D721Med (cell line): ENCODE data around the gene ACOT7.
"Not testable (repeated sequence)": the region's sequence is repeated elsewhere in the genome, so short reads cannot be mapped to it uniquely, and the experiment has no call there.

Experiments
- DNase-seq: peaks from one replicate; pipeline ENCODE4 v3.0.0; 2011; ENCODE audit warnings: low spot score; ENCODE audit not compliant: insufficient read length
- FAIRE-seq: peaks from 2 replicates; lab custom pipeline; 2011; peaks lifted over from hg19 to GRCh38; lab: Jason Lieb, UNC
- CTCF ChIP-seq: IDR thresholded peaks from 2 replicates; pipeline ENCODE4 v1.5.1; 2012; ENCODE audit warnings: mild to moderate bottlenecking, control low read depth; ENCODE audit not compliant: insufficient read depth; ENCODE audit errors: missing control alignments

ACOT7 gene

DNA sequence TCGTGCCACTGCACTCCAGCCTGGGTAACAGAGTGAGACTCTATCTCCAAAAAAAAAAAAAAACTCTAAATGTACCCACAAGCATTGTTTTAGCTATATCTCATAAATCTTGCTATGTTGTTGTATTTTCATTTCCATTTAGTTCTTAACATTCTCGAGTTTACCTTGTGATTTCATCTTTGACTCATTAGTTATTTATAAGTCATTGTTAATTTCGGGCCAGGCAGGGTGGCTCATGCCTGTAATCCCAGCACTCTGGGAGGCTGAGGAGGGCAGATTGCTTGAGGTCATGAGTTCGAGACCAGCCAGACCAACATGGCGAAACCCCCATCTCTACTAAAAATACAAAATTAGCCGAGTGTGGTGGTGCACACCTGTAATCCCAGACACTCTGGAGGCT, 14.5 kb upstream of the ACOT7 start:
- TF ChIP-seq CTCF = no peak
- DNase-seq (no peak), FAIRE-seq (no peak)

DNA sequence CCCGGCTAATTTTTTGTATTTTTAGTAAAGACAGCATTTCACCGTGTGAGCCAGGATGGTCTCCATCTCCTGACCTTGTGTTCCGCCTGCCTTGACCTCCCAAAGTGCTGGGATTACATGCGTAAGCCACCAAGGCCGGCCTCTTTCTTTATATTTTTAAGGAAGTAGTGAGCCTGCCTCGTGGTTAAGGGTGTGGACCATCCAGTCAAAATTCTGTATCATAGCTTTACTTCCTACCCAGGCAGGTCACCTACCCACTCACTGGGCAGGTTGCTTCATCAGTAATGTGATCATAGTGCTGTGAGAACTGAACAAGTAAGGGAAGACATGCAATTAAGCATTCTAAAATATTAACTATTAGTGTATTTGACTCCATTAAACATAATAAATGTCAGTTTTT, 8.1 kb upstream of the ACOT7 start:
- no peak for FAIRE-seq
- no peak for TF ChIP-seq CTCF
- DNase-seq = no peak

DNA sequence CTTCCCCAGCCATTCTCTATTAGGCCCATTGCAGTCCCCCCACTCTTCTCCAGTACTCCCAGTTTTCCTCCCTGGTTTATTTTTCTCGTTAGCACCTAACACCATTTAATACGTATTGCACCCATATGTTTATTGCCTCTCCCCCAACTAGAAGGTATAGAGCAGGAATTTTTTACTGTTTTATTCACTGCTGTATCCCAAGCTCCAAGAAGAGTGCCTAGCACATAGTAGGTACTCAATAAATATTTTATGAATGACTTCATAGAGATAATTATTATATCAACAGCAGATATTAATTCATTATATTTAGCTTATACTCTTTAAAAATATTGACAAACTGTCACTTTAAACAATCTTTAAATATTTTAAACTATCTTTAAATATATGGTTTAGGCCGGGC, 5.7 kb upstream of the ACOT7 start:
- no peak for TF ChIP-seq CTCF
- FAIRE-seq (no peak), DNase-seq (no peak)

- FAIRE-seq (no peak), DNase-seq (no peak)
- no peak for TF ChIP-seq CTCF
These were observed 4.4 kb upstream of the ACOT7 start for GRCh38 chr1:6397844-6398441.

GRCh38 chr1:6396998-6397397, 3.4 kb upstream of the ACOT7 start:
- DNase-seq (no peak), FAIRE-seq (no peak)
- peak; percentile 4 for TF ChIP-seq CTCF

DNA sequence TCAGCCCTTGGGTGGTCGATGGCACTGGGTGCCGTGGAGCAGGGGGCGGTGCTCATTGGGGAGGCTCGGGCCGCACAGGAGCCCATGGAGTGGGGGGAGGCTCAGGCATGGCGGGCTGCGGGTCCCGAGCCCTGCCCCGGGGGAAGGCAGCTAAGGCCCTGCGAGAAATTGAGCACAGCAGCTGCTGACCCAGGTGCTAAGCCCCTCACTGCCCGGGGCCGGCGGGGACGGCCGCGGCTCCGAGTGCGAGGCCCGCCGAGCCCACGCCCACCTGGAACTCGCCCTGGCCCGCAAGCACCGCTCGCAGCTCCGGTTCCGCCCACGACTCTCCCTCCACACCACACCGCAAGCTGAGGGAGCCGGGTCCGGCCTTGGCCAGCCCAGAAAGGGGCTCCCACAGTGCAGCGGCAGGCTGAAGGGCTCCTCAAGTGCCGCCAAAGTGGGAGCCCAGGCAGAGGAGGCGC, 2.2 kb upstream of the ACOT7 start:
- not testable (repeated sequence) for FAIRE-seq, DNase-seq

DNA sequence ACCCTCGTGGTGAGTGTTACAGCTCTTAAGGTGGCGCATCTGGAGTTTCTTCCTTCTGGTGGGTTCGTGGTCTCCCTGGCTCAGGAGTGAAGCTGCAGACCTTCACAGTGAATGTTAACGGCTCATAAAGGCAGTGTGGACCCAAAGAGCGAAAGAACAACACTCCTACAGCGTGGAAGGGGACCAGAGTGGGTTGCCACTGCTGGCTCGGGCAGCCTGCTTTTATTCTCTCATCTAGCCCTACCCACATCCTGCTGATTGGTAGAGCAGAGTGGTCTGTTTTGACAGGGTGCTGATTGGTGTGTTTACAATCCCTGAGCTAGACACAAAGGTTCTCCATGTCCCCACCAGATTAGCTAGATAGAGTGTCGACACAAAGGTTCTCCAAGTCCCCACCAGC, 1.6 kb upstream of the ACOT7 start:
- FAIRE-seq = not testable (repeated sequence)

DNA sequence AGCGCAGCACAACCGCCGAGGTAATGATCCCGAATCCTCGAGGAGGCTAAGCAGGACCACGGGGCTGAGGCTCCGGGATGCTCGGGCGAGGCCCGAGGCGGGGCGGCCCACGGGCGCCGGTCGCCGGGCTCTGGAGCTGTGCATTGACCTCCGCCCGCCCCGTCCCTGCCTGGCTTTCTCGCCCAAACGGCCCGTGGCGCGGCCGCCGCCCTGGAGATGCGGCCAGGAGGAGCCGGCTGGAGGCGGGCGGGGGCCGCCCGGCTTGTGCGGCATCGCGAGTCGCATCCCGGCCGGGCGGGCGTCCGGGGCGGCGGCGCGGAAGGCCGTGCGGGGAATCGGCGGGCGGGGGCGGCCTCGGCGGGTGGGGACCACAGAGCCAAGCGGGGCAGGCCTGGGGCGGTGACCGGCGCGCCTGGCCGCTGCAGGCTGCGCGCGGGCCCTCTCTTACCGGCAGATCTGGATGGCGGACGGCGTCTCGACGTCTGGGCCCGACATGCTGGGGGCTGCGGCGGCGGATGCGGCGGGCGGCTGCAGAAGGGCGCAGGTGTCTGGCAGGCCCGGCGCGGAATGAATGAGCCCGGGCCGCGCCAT, 663 bp downstream of the ACOT7 start:
- FAIRE-seq (no peak), DNase-seq (no peak)
- no peak for TF ChIP-seq CTCF

More for the DNA sequence above, 1.6 kb upstream of the ACOT7 start:
- not testable (repeated sequence) for DNase-seq
